ENCODE results near the gene TOM1L2.

The TOM1L2 gene

GRCh38 chr17:18016426-18016825, 44.2 kb upstream of the TOM1L2 start:
- no peak for TF ChIP-seq CTCF (conservative IDR thresholded peaks at IDR 0.05; ENCODE audit: low read depth)
- CTCF ChIA-PET = no interaction called here
- no peak for DNase-seq (ENCODE audit: low spot score)
- POLR2A ChIA-PET (ENCODE audit: low non-redundant PET) = no interaction called here
- H3K27ac ChIP-seq = no peak overlapping the region

- TF ChIP-seq CTCF (conservative IDR thresholded peaks at IDR 0.05; ENCODE audit: low read depth) = no peak
- no peak overlapping the region for H3K27ac ChIP-seq
- POLR2A ChIA-PET (ENCODE audit: low non-redundant PET) = no interaction called here
- no peak for DNase-seq (ENCODE audit: low spot score)
- CTCF ChIA-PET = no interaction called here
Measured at GRCh38 chr17:18015593-18015992, 43.4 kb upstream of the TOM1L2 start.

GRCh38 chr17:18014006-18014405, 41.8 kb upstream of the TOM1L2 start:
- no peak for DNase-seq (ENCODE audit: low spot score)
- ChIA-PET CTCF (interaction anchor here (0.6 to 1.1 kb wide), 3 partner anchors 9 to 1296 kb away, joined by 3 to 4 read pairs (median 3); no protein-coding TSS in a partner anchor), POLR2A (ENCODE audit: low non-redundant PET) (no interaction called here)
- no peak overlapping the region for H3K27ac ChIP-seq
- no peak for TF ChIP-seq CTCF (conservative IDR thresholded peaks at IDR 0.05; ENCODE audit: low read depth)

- POLR2A ChIA-PET (ENCODE audit: low non-redundant PET) = no interaction called here
Measured at GRCh38 chr17:18011286-18011685, 39.1 kb upstream of the TOM1L2 start.

GRCh38 chr17:18009609-18010420, 37.6 kb upstream of the TOM1L2 start:
- ChIA-PET POLR2A (ENCODE audit: low non-redundant PET) (no interaction called here), CTCF (no interaction called here)
- no peak overlapping the region for H3K27ac ChIP-seq

More at GRCh38 chr17:18011286-18011685, 39.1 kb upstream of the TOM1L2 start:
- no peak for TF ChIP-seq CTCF (conservative IDR thresholded peaks at IDR 0.05; ENCODE audit: low read depth)
- DNase-seq (ENCODE audit: low spot score) = no peak
- no peak overlapping the region for H3K27ac ChIP-seq
- CTCF ChIA-PET = interaction anchor here (0.6 kb wide), 1 partner anchor 88 kb away, joined by 3 read pairs; no protein-coding TSS in a partner anchor

More at GRCh38 chr17:18009609-18010420, 37.6 kb upstream of the TOM1L2 start:
- no peak for TF ChIP-seq CTCF (conservative IDR thresholded peaks at IDR 0.05; ENCODE audit: low read depth)
- no peak for DNase-seq (ENCODE audit: low spot score)
